ENCODE data around the gene DUSP28.

The DUSP28 gene

GRCh38 chr2:240600451-240600961 lies 40.3 kb downstream of the DUSP28 start:
- DNase-seq (ENCODE audit: low read depth): no peak

- no peak for DNase-seq (ENCODE audit: low read depth)
Measured at GRCh38 chr2:240601061-240601830, 41.1 kb downstream of the DUSP28 start.

- DNase-seq (ENCODE audit: low read depth): no peak
Measured at GRCh38 chr2:240601831-240602160, 41.6 kb downstream of the DUSP28 start.

GRCh38 chr2:240602266-240603050 lies 42.3 kb downstream of the DUSP28 start:
- DNase-seq (ENCODE audit: low read depth): no peak

- DNase-seq (ENCODE audit: low read depth): no peak
Measured at GRCh38 chr2:240603081-240603835, 43.1 kb downstream of the DUSP28 start.

GRCh38 chr2:240603846-240604245 lies 43.7 kb downstream of the DUSP28 start:
- DNase-seq (ENCODE audit: low read depth): no peak

- DNase-seq (ENCODE audit: low read depth): no peak
Measured at GRCh38 chr2:240604291-240604938, 44.3 kb downstream of the DUSP28 start.

GRCh38 chr2:240604939-240605716 lies 45.0 kb downstream of the DUSP28 start:
- no peak for DNase-seq (ENCODE audit: low read depth)

- DNase-seq (ENCODE audit: low read depth): no peak
Measured at GRCh38 chr2:240605867-240606743, 45.9 kb downstream of the DUSP28 start.

GRCh38 chr2:240611601-240612210 lies 51.5 kb downstream of the DUSP28 start:
- DNase-seq (ENCODE audit: low read depth): no peak
